MCF 10A (cell line): ENCODE measurements around the gene CAST. TPM values are rescaled to one million over a fixed set of nuclear protein-coding genes. Genes with fewer than 3 reads are reported as not detected.

Experiments
- BruUV-seq: library from RNA; stranded (reverse); fragments of 400-500 nt; replicated peaks from 2 replicates; lab custom pipeline; 2021; lab: Mats Ljungman, UMichigan
- CTCF ChIA-PET: fragments of 300-600 bp; sonication (Branson Sonifier 250); formaldehyde crosslinking; extraction: SDS; loops from one replicate; lab custom pipeline; 2021; ENCODE audit warnings: antibody characterized with exemption, inconsistent platforms; lab: Yijun Ruan, JAX
- POLR2A ChIA-PET: fragments of 300-600, 350-650 bp; sonication (Branson Sonifier 250); formaldehyde crosslinking; extraction: SDS; loops from one replicate; lab custom pipeline; 2020; ENCODE audit warnings: antibody characterized with exemption, inconsistent platforms; lab: Yijun Ruan, JAX
- DNase-seq: peaks from one replicate; pipeline ENCODE4 v3.0.0-alpha.2; 2018; ENCODE audit not compliant: unreplicated experiment
- H3K27ac Mint-ChIP-seq: one replicate; pipeline ENCODE4 v1.8.0; 2022; ENCODE audit warnings: mild to moderate bottlenecking, low read depth, mixed read lengths; ENCODE audit not compliant: unreplicated experiment
- H3K27me3 Mint-ChIP-seq: one replicate; pipeline ENCODE4 v1.8.0; 2022; ENCODE audit warnings: mixed read lengths; ENCODE audit not compliant: insufficient read depth, unreplicated experiment
- H3K36me3 Mint-ChIP-seq: one replicate; pipeline ENCODE4 v1.8.0; 2022; ENCODE audit warnings: mild to moderate bottlenecking, moderate library complexity, mixed read lengths; ENCODE audit not compliant: insufficient read depth, unreplicated experiment
- H3K4me1 Mint-ChIP-seq: one replicate; pipeline ENCODE4 v1.8.0; 2022; ENCODE audit warnings: mixed read lengths; ENCODE audit not compliant: insufficient read depth, unreplicated experiment
- H3K4me3 Mint-ChIP-seq: one replicate; pipeline ENCODE4 v1.8.0; 2022; ENCODE audit warnings: mild to moderate bottlenecking, moderate library complexity, mixed read lengths; ENCODE audit not compliant: unreplicated experiment
- H3K9me3 Mint-ChIP-seq: one replicate; pipeline ENCODE4 v1.8.0; 2022; ENCODE audit warnings: mixed read lengths; ENCODE audit not compliant: unreplicated experiment
- intact Hi-C: fragments of 100-400 bp; cut with micrococcal nuclease; formaldehyde crosslinking; loops from 2 replicates; pipeline ENCODE4 v1.14.1; 2022
- total RNA-seq: library from RNA; stranded (reverse); gene quantifications from 2 replicates; pipeline ENCODE4 v1.2.3, GENCODE V29; 2022
- TF ChIP-seq, protein P1 (sequence below): fragments of 200-600 bp; IDR thresholded peaks from one replicate; pipeline ENCODE4 v1.8.0; 2022; ENCODE audit warnings: antibody characterized with exemption, mild to moderate bottlenecking; ENCODE audit not compliant: unreplicated experiment

Gene CAST
- total RNA-seq, 1 experiment from 2014 or later = 351 TPM

DNA sequence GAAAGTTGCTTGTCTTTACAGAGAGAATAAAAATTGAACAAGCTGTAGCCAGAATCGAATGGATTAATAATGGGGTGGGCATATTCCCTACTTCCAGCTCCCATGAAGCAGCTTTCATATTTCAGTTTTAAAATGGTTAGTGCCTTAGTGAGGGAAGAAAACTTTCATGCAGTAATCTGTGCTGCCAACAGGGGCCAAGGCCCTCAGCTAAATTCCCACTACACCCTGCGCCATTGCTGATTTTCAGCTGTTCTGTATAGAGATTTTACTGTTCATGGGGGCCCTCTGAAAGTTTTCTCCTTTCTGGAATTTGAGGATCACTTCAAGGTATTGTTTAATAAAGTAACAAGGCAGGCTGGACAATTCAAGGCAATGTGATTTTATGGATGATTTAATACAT, 58.2 kb downstream of the CAST start:
- TF ChIP-seq, protein P1, sequence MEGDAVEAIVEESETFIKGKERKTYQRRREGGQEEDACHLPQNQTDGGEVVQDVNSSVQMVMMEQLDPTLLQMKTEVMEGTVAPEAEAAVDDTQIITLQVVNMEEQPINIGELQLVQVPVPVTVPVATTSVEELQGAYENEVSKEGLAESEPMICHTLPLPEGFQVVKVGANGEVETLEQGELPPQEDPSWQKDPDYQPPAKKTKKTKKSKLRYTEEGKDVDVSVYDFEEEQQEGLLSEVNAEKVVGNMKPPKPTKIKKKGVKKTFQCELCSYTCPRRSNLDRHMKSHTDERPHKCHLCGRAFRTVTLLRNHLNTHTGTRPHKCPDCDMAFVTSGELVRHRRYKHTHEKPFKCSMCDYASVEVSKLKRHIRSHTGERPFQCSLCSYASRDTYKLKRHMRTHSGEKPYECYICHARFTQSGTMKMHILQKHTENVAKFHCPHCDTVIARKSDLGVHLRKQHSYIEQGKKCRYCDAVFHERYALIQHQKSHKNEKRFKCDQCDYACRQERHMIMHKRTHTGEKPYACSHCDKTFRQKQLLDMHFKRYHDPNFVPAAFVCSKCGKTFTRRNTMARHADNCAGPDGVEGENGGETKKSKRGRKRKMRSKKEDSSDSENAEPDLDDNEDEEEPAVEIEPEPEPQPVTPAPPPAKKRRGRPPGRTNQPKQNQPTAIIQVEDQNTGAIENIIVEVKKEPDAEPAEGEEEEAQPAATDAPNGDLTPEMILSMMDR = peak; percentile 21
- H3K27ac Mint-ChIP-seq = peak overlapping the region; percentile 80
- no peaks in the 10 kb centered on the region for H3K27me3 Mint-ChIP-seq
- ChIA-PET CTCF (interaction anchor here (0.7 to 2.2 kb wide), 14 partner anchors 8 to 874 kb away, joined by 3 to 8 read pairs (median 4); no protein-coding TSS in a partner anchor), POLR2A (interaction anchor here (0.7 to 12.7 kb wide), 10 partner anchors 9 to 106 kb away, joined by 3 to 177 read pairs (median 7); no protein-coding TSS in a partner anchor)
- no peaks in the 10 kb centered on the region for H3K9me3 Mint-ChIP-seq
- intact Hi-C loops = no loop called here
- no peak for DNase-seq
- H3K4me1 Mint-ChIP-seq = peaks cover 43% of the 10 kb centered on the region
- H3K36me3 Mint-ChIP-seq = peaks cover 24% of the 10 kb centered on the region
- BruUV-seq = no TSS peak
- no peak overlapping the region for H3K4me3 Mint-ChIP-seq

DNA sequence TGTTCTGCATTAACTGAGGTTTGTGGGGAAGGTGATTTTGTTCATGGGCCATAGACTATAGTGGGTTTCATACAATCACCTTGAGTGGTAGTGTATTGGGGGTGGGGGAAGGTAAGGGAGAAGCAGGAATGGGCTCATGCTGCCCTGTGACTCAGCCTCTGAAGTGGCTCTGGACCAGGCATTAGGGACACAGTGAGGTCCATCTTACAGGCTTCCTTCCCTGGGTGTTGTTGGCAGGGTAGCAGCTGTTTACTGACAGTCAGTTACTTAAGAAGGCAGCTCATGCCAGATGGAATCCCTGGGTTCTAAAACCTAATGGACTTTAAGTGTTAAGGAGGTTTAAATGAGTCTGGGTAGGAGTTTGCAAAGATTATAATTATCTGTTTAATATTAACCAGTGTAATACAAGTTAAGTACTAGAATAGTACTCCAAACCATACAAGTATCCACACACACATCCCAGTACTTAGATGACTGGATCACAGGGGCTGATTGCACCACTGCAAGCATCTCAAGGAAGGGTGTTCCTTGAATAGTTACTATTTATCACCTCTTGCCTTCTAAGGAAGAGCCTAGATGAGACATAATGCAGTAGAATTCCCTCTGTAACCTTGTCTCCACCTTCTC, 59.3 kb downstream of the CAST start:
- ChIA-PET POLR2A (interaction anchor here (1.0 to 12.7 kb wide), 5 partner anchors 17 to 107 kb away, joined by 3 to 177 read pairs (median 10); no protein-coding TSS in a partner anchor), CTCF (interaction anchor here (1.0 to 2.2 kb wide), 6 partner anchors 12 to 101 kb away, joined by 3 to 7 read pairs (median 4); no protein-coding TSS in a partner anchor)
- peaks cover 30% of the 10 kb centered on the region for H3K36me3 Mint-ChIP-seq
- H3K4me1 Mint-ChIP-seq = peaks cover 38% of the 10 kb centered on the region
- peak; percentile 39 for DNase-seq
- no peaks in the 10 kb centered on the region for H3K27me3 Mint-ChIP-seq
- H3K4me3 Mint-ChIP-seq = no peak overlapping the region
- H3K9me3 Mint-ChIP-seq = no peaks in the 10 kb centered on the region
- BruUV-seq = no TSS peak
- TF ChIP-seq, protein P1 = no peak
- intact Hi-C loops = no loop called here
- H3K27ac Mint-ChIP-seq = peak overlapping the region; percentile 35

DNA sequence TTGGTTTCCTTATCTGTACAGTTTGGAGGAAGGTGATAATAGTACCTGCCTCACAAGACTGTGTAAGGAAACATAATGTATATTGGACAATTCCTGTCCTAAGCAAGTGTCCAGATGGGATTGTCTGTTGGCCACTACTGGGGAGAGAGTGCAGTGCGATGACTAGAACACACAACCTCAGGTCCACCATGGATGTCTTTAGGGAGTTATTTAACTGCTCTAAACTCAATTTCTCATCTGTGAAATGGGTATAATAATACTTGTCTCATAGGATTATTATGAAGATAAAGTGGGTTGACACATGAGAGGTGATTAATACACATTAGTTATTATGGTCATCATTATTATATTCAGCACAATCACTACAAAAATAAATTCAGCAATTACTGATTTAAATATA, 63.1 kb downstream of the CAST start:
- H3K9me3 Mint-ChIP-seq = no peaks in the 10 kb centered on the region
- no peak overlapping the region for H3K4me3 Mint-ChIP-seq
- ChIA-PET CTCF (interaction anchor here (1.0 kb wide), 1 partner anchor 111 kb away, joined by 4 read pairs; no protein-coding TSS in a partner anchor), POLR2A (interaction anchor here (0.7 to 1.2 kb wide), 3 partner anchors 9 to 11 kb away, joined by 3 to 7 read pairs (median 4); no protein-coding TSS in a partner anchor)
- intact Hi-C loops = loop anchor here (5.0 kb wide), 1 partner anchor 38 kb away; no protein-coding TSS in a partner anchor
- no peaks in the 10 kb centered on the region for H3K27me3 Mint-ChIP-seq
- no peak for DNase-seq
- TF ChIP-seq, protein P1 = no peak
- TSS peak; percentile 3 for BruUV-seq
- peaks cover 16% of the 10 kb centered on the region for H3K4me1 Mint-ChIP-seq
- H3K36me3 Mint-ChIP-seq = peaks cover 47% of the 10 kb centered on the region
- H3K27ac Mint-ChIP-seq = no peak overlapping the region

DNA sequence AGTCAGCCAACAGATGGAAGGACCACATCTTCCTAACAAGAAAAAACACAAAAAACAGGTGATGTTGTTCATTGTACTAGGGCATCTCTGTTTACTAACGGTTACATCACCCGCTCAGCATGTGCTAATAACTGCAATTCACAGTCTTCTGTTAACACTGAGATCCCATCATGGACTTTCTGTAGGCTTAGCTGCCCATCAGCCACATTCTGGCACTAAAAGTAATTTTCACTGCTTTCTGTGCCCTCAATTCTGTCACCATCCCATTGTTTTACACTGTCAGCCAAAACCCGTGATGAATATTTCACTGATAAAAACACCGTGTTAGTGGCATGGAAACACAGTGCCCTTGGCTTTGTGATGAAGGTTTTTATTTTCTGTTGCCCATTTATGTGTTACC, 64.6 kb downstream of the CAST start:
- Mint-ChIP-seq H3K9me3 (no peaks in the 10 kb centered on the region), H3K4me1 (peaks cover 2% of the 10 kb centered on the region), H3K36me3 (peaks cover 62% of the 10 kb centered on the region), H3K27me3 (no peaks in the 10 kb centered on the region), H3K4me3 (no peak overlapping the region), H3K27ac (no peak overlapping the region)
- TF ChIP-seq, protein P1 = no peak
- ChIA-PET CTCF (interaction anchor here (0.7 to 1.4 kb wide), 2 partner anchors 18 to 20 kb away, joined by 3 read pairs; no protein-coding TSS in a partner anchor), POLR2A (interaction anchor here (0.6 to 1.0 kb wide), 2 partner anchors 40 to 117 kb away, joined by 3 read pairs; no protein-coding TSS in a partner anchor)
- intact Hi-C loops = loop anchor here (5.0 kb wide), 1 partner anchor 40 kb away; no protein-coding TSS in a partner anchor
- DNase-seq = no peak
- no TSS peak for BruUV-seq
